Measurements from ENCODE around the gene ZNF442.
"Not testable (repeated sequence)": the region's sequence is repeated elsewhere in the genome, so short reads cannot be mapped to it uniquely, and the experiment has no call there.

The ZNF442 gene

GRCh38 chr19:12325690-12326089 is 39.8 kb downstream of the ZNF442 start:
- DNase-seq: no peak

- DNase-seq: no peak
Measured at GRCh38 chr19:12318782-12319413, 46.6 kb downstream of the ZNF442 start.

- DNase-seq: no peak
Measured at GRCh38 chr19:12314553-12314952, 50.9 kb downstream of the ZNF442 start.

GRCh38 chr19:12308891-12309290 is 56.6 kb downstream of the ZNF442 start:
- DNase-seq: not testable (repeated sequence)

Measured in femur (tissue), 1 donor.